Breast epithelium (tissue), 4 donors: ENCODE data around the gene P2RY2. TPM values are rescaled to one million over a fixed set of nuclear protein-coding genes. Genes with fewer than 3 reads are reported as not detected.

Experiments
- DNase-seq, 2 donors: peaks; one replicate each; pipeline ENCODE4 v3.0.0-alpha.2; 2019; ENCODE audit warnings: low spot score in 2 of 2
- H3K27ac ChIP-seq, 2 donors: fragments of 200-600 bp; sonication (generic) in 1 of 2; one replicate each; pipeline ENCODE4 v1.5.1; 2016 to 2019; ENCODE audit warnings: mild to moderate bottlenecking in 1 of 2
- H3K27me3 ChIP-seq, 2 donors: fragments of 200-600 bp; sonication (generic) in 1 of 2; one replicate each; pipeline versions ENCODE4 v1.5.1 to v1.6.0; 2017 to 2019; ENCODE audit warnings: control low read depth in 1 of 2, mild to moderate bottlenecking in 1 of 2
- H3K36me3 ChIP-seq: fragments of 200-600 bp; one replicate; pipeline ENCODE4 v1.5.1; 2019
- H3K4me1 ChIP-seq, 2 donors: fragments of 200-600 bp; sonication (generic); one replicate each; pipeline ENCODE4 v1.5.1; 2016 to 2019; ENCODE audit warnings: control low read depth in 1 of 2
- H3K4me3 ChIP-seq, 3 donors: fragments of 200-600 bp; sonication (generic); 1 replicate in 2 of 3; 2 replicates in 1 of 3; pipeline ENCODE4 v1.5.1; 2016 to 2019; ENCODE audit warnings: mild to moderate bottlenecking in 3 of 3, moderate library complexity in 2 of 3
- H3K9me3 ChIP-seq, 2 donors: fragments of 200-600 bp; sonication (generic) in 1 of 2; one replicate each; pipeline ENCODE4 v1.5.1; 2016 to 2019; ENCODE audit warnings: control low read depth in 1 of 2
- POLR2A ChIP-seq: fragments of 450-650 bp; IDR thresholded peaks from one replicate; pipeline ENCODE4 v1.6.1; 2016; ENCODE audit warnings: antibody characterized with exemption, mild to moderate bottlenecking, moderate library complexity
- POLR2AphosphoS5 ChIP-seq, 3 donors: sonication (generic); formaldehyde crosslinking; IDR thresholded peaks; one replicate each; pipeline ENCODE4 v1.6.1; 2017; ENCODE audit warnings: antibody characterized with exemption in 3 of 3
- intact Hi-C: fragments of 100-400 bp; cut with DNase I; formaldehyde crosslinking; loops from one replicate; pipeline ENCODE4 v1.15.1; 2023; ENCODE audit warnings: low total_unique reads
- total RNA-seq, 3 donors: library from RNA; depleted of rRNA; stranded (reverse); fragments of >200 nt; gene quantifications; one replicate each; pipeline ENCODE4 v1.1.0, GENCODE V29; 2016
- TF ChIP-seq, protein P1 (sequence below), 3 donors: fragments of 450-650 bp; IDR thresholded peaks; one replicate each; pipeline ENCODE4 v1.5.1; 2016 to 2017; ENCODE audit warnings: antibody characterized with exemption in 3 of 3, mild to moderate bottlenecking in 3 of 3, moderate library complexity in 3 of 3

Gene P2RY2
- total RNA-seq, 3 donors from 2014 or later = 0.32 to 7.6 (median 5.2) TPM

DNA sequence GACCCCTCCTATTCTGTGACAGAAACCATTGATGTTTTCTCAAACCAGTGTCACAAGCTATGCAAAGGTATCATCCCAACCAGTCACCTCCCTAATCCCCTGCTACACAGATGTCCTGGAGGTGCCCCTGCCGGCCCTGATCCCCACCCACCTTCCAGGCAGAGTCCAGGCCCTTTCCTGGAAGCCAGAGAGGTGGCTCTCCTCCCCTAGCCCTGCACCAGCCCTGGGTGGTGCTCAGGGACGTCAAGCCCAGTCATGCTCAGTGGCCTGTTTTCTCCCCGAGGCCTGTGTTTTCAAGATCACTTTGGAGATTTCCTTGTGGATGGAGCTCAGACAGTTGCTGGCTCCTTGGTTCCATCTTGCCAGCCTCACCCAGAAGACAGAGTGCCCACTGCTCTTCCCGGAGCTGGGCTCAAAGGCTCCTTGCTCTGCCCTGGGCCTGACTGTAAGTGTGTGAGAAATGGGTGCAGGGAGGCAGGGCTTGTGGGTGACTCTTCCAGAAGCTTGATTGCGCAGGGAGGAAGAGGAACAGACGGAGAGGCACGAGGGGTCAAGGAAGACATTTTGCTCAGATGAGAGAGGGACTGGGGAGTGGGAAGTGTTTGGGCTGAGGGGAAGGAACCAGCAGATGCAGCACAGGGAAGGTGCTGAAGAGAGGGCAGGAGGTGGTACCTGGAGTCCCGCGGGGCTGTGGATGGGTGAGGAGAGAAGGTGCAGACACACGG, 65.4 kb downstream of the P2RY2 start:
- Histone ChIP-seq H3K4me3 (no peak overlapping the region), H3K36me3 (no peaks in the 10 kb centered on the region), H3K27ac (no peak overlapping the region), H3K4me1 (no peaks in the 10 kb centered on the region), H3K9me3 (no peaks in the 10 kb centered on the region), H3K27me3 (no peaks in the 10 kb centered on the region)
- DNase-seq = no peak
- intact Hi-C loops = no loop called here
- no peak for TF ChIP-seq POLR2A
- TF ChIP-seq, protein P1, sequence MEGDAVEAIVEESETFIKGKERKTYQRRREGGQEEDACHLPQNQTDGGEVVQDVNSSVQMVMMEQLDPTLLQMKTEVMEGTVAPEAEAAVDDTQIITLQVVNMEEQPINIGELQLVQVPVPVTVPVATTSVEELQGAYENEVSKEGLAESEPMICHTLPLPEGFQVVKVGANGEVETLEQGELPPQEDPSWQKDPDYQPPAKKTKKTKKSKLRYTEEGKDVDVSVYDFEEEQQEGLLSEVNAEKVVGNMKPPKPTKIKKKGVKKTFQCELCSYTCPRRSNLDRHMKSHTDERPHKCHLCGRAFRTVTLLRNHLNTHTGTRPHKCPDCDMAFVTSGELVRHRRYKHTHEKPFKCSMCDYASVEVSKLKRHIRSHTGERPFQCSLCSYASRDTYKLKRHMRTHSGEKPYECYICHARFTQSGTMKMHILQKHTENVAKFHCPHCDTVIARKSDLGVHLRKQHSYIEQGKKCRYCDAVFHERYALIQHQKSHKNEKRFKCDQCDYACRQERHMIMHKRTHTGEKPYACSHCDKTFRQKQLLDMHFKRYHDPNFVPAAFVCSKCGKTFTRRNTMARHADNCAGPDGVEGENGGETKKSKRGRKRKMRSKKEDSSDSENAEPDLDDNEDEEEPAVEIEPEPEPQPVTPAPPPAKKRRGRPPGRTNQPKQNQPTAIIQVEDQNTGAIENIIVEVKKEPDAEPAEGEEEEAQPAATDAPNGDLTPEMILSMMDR (IDR thresholded peaks at IDR 0.05) = no peak
- TF ChIP-seq POLR2AphosphoS5 (IDR thresholded peaks at IDR 0.05) = no peak

DNA sequence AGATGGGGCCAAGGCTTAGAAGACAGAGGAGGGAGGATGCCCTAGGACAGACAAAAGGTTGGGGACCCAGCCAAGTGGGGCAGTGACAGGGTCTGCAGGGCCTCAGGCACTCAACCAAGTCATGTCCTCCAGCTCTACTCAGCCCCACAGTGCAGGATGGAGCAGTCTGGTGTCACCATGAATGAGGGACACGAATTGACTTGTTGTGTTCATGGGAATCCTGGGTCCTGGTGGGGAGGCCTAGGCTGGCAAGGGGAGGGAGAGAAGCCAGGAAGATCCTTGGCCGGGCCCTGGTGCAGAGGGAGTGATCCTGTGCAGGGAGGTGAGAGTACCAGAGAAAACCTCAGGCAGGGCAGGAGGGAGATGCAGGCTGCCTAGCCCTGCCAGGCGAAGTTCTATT, 66.0 kb downstream of the P2RY2 start:
- TF ChIP-seq, protein P1 (IDR thresholded peaks at IDR 0.05) = no peak
- no peak for TF ChIP-seq POLR2AphosphoS5 (IDR thresholded peaks at IDR 0.05)
- no peak for TF ChIP-seq POLR2A
- Histone ChIP-seq H3K27ac (no peak overlapping the region), H3K36me3 (no peaks in the 10 kb centered on the region), H3K4me1 (no peaks in the 10 kb centered on the region), H3K9me3 (no peaks in the 10 kb centered on the region), H3K27me3 (no peaks in the 10 kb centered on the region), H3K4me3 (no peak overlapping the region)
- intact Hi-C loops = no loop called here
- no peak for DNase-seq

GRCh38 chr11:73285721-73286120, 67.6 kb downstream of the P2RY2 start:
- no peak for DNase-seq

More at GRCh38 chr11:73285721-73286120, 67.6 kb downstream of the P2RY2 start:
- Histone ChIP-seq H3K36me3 (no peaks in the 10 kb centered on the region), H3K9me3 (no peaks in the 10 kb centered on the region), H3K4me3 (no peak overlapping the region), H3K27ac (no peak overlapping the region), H3K4me1 (no peaks in the 10 kb centered on the region), H3K27me3 (no peaks in the 10 kb centered on the region)
- TF ChIP-seq, protein P1 (IDR thresholded peaks at IDR 0.05) = no peak
- TF ChIP-seq POLR2A (no peak), POLR2AphosphoS5 (IDR thresholded peaks at IDR 0.05) (no peak)
- intact Hi-C loops = loop anchor here (5.0 kb wide), 1 partner anchor 1982 kb away; no protein-coding TSS in a partner anchor

Other genes starting within 250 kb of the P2RY2 start
- gene FCHSD2, start 76.0 kb upstream of the P2RY2 start, total RNA-seq = 10 to 100 TPM; 15.5 to 23.4 (median 19.0) TPM
- 1 to 10 TPM; 1.6 to 3.4 (median 1.9) TPM for gene P2RY6, start 54.1 kb downstream of the P2RY2 start, total RNA-seq
- 10 to 100 TPM; 28.8 to 54.7 (median 38.2) TPM for gene ARHGEF17, start 90.0 kb downstream of the P2RY2 start, total RNA-seq
- gene RELT, start 158.1 kb downstream of the P2RY2 start, total RNA-seq = 1 to 10 TPM; 2.2 to 3.7 (median 2.3) TPM